Left ventricle myocardium superior (tissue), 1 donor: ENCODE results near the gene KLHL40. TPM values are rescaled to one million over a fixed set of nuclear protein-coding genes. Genes with fewer than 3 reads are reported as not detected.

Source experiments
- ATAC-seq: fragments of 200-7000 bp; cut with Tn5 transposase; one replicate; pipeline ENCODE4 v1.9.1; 2020; ENCODE audit warnings: mild to moderate bottlenecking, moderate library complexity
- DNase-seq: peaks from one replicate; pipeline ENCODE4 v3.0.0-alpha.2; 2020
- intact Hi-C: fragments of 100-400 bp; cut with micrococcal nuclease; formaldehyde crosslinking; loops from one replicate; pipeline ENCODE4 v1.11.0; 2022
- long read RNA-seq: library from polyadenylated mRNA; unstranded; transcript quantifications from one replicate; pipeline ENCODE4 v2.0.0, GENCODE V29; 2021
- total RNA-seq: library from RNA; stranded (reverse); fragmentation: NEBNext Ultra II Directional; extraction: Animal tissue kit (Norgen Biotek cat#: 25700); gene quantifications from one replicate; pipeline ENCODE4 v1.2.1, GENCODE V29; 2021
- donor health status: DM: no; HTN: yes; CAD: no; lungs with severe emphysema.

KLHL40 gene, protein sequence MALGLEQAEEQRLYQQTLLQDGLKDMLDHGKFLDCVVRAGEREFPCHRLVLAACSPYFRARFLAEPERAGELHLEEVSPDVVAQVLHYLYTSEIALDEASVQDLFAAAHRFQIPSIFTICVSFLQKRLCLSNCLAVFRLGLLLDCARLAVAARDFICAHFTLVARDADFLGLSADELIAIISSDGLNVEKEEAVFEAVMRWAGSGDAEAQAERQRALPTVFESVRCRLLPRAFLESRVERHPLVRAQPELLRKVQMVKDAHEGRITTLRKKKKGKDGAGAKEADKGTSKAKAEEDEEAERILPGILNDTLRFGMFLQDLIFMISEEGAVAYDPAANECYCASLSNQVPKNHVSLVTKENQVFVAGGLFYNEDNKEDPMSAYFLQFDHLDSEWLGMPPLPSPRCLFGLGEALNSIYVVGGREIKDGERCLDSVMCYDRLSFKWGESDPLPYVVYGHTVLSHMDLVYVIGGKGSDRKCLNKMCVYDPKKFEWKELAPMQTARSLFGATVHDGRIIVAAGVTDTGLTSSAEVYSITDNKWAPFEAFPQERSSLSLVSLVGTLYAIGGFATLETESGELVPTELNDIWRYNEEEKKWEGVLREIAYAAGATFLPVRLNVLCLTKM
- total RNA-seq = 0.12 TPM
- long read RNA-seq, partial matches to known transcripts = 0 of 1 reads
- long read RNA-seq, other reads (novel, unspliced or antisense) = 0 of 1 reads

GRCh38 chr3:42685363-42685881, at the start of gene KLHL40:
Gene KLHL40 (plus strand): TSS chr3:42685537. CDS start chr3:42685619, 82 bp downstream.
- DNase-seq (no peak), ATAC-seq (no peak)
- intact Hi-C loops = no loop called here

DNA sequence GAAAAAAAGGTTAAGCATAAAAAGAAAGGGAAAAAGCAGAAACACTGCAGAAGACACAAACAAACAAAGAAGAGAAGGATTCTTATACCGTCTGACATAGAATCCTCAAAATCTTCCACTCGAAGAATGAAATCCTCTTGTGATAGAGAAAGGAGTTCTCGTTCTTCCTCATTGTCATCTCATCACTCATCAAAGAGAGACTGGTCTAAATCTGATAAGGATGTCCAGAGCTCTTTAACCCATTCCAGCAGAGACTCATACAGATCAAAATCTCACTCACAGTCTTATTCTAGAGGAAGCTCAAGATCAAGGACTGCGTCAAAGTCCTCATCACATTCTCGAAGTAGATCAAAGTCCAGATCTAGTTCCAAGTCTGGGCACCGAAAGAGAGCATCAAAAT, 48.3 kb upstream of the KLHL40 start:
- DNase-seq = no peak
- no peak for ATAC-seq
- intact Hi-C loops = no loop called here

DNA sequence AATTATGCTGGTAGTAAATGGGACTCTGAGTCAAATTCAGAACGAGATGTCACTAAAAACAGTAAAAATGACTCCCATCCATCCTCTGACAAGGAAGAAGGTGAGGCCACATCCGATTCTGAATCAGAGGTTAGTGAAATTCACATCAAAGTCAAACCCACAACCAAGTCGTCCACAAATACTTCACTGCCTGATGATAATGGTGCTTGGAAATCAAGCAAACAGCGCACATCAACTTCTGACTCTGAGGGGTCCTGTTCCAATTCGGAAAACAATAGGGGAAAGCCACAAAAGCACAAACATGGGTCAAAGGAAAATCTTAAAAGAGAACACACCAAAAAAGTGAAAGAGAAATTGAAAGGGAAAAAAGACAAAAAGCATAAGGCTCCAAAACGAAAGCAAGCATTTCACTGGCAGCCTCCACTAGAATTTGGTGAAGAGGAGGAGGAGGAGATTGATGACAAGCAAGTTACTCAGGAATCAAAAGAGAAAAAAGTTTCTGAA, 46.9 kb upstream of the KLHL40 start:
- ATAC-seq (no peak), DNase-seq (no peak)
- intact Hi-C loops = no loop called here

DNA sequence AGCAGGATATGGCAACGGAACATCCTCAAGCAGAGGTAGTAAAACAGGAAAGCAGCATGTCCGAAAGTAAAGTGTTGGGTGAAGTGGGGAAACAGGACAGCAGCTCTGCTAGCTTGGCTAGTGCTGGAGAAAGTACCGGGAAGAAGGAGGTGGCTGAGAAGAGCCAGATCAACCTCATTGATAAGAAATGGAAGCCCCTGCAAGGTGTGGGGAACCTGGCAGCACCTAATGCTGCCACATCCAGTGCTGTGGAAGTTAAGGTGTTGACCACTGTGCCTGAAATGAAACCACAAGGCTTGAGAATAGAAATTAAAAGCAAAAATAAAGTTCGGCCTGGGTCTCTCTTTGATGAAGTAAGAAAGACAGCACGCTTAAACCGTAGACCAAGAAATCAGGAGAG, 46.1 kb upstream of the KLHL40 start:
- ATAC-seq = no peak
- DNase-seq = no peak
- intact Hi-C loops = no loop called here

DNA sequence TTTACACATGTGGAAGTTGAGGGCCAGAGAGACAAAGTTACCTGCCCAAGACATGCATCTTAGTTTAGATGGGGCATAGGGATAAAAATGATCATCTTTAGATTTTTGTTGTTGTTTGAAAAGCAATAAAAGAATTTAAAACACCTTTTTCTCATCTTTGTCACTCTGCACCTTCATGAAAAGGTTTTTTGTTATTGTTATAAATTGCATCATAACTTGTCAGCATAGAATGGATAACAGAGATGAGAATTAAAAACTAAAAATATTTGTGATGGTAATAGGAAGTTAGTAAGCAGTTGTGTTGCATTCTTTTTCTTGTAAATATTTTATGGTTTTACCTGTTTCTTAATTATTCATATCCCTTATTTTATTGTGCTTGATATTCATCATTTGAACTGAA, 45.2 kb upstream of the KLHL40 start:
- intact Hi-C loops = no loop called here
- DNase-seq (no peak), ATAC-seq (no peak)

GRCh38 chr3:42640771-42641370, 44.5 kb upstream of the KLHL40 start:
- DNase-seq (no peak), ATAC-seq (no peak)
- intact Hi-C loops = no loop called here

- DNase-seq (no peak), ATAC-seq (no peak)
- intact Hi-C loops = no loop called here
These were observed 37.4 kb upstream of the KLHL40 start for GRCh38 chr3:42647821-42648459.

- intact Hi-C loops = no loop called here
- ATAC-seq (no peak), DNase-seq (no peak)
These were observed 36.3 kb upstream of the KLHL40 start for GRCh38 chr3:42649006-42649405.

DNA sequence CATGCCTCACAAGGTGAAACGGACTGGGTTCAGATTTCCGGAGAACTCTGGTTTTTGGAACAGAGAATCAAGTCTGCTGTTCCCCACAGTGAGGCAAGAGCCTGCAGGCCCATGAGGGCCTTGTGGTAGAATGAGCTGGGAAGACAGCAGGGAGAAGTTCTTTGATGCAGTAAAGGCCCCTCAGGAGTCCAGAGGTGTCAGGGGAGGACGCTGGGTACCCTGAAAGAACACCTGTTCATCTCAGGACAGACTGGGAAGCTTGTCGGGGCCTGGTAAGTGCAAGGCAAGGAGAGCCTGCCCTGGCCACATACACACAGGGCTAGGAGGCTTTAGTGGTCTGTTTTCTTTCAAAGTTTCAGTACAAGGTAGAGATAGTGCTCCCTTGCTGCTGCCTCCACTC, 35.6 kb upstream of the KLHL40 start:
- intact Hi-C loops = no loop called here
- no peak for ATAC-seq
- DNase-seq = no peak

- DNase-seq = no peak
These were observed 33.9 kb upstream of the KLHL40 start for GRCh38 chr3:42651248-42652091.

GRCh38 chr3:42652251-42652610, 33.1 kb upstream of the KLHL40 start:
- intact Hi-C loops = no loop called here
- ATAC-seq (no peak), DNase-seq (no peak)

More at GRCh38 chr3:42651248-42652091, 33.9 kb upstream of the KLHL40 start:
- ATAC-seq = no peak
- intact Hi-C loops = no loop called here

GRCh38 chr3:42652611-42653302, 32.6 kb upstream of the KLHL40 start:
- DNase-seq = peak; percentile 67
- intact Hi-C loops = no loop called here
- ATAC-seq = peak; percentile 30

GRCh38 chr3:42653303-42653559, 32.1 kb upstream of the KLHL40 start:
- no peak for DNase-seq
- no peak for ATAC-seq
- intact Hi-C loops = no loop called here

- DNase-seq (peak; percentile 80), ATAC-seq (peak; percentile 65)
- intact Hi-C loops = no loop called here
These were observed 31.6 kb upstream of the KLHL40 start, which contains the start of gene ZBTB47 for GRCh38 chr3:42653560-42654330. Gene ZBTB47 (plus strand): TSS chr3:42653697. CDS start chr3:42658356, 4,659 bp downstream.

DNA sequence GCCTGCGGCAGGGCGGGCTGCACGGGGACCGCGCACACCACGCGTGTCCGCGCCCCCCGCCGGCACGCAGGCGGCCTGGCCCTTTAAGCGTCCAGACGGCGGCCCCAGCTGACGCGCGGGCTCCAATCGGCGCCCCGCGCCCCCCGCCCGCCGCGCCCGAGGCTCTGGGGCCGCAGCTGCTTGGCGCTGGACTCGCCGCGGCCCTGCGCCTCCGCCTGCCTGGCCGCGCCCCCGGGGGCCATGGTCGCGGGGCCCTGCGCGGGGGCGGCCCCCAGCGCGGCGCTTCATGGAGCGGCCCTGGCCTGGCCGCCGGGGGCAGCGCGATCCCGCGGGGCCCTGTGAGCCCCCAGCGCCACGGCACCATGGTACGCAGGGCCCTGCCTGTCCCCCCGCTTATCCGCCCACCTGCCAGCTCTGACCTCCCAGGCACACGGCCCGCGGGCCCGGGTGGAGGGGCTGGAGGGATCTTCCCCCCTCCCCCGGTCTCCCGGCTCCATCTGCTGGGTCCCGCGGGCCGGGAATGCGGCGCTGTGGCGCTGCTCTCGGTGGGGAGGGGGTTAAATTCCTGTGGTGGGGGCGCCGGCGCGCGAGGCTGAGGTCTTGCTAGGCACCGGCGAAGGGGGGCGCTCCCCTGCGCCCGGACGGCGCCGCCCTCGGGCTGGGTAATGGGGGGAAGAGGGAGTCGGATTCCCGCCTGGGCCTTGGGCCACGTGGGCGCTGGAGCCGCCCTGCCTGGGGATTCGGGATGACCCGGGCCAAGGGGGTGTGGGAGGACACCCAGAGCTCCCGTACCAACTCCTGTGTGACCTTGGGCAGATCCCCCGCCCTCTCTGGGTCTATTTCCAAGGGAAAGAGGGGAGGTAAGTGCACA, 30.8 kb upstream of the KLHL40 start:
- peak; percentile 85 for DNase-seq
- intact Hi-C loops = no loop called here
- ATAC-seq = peak; percentile 66

DNA sequence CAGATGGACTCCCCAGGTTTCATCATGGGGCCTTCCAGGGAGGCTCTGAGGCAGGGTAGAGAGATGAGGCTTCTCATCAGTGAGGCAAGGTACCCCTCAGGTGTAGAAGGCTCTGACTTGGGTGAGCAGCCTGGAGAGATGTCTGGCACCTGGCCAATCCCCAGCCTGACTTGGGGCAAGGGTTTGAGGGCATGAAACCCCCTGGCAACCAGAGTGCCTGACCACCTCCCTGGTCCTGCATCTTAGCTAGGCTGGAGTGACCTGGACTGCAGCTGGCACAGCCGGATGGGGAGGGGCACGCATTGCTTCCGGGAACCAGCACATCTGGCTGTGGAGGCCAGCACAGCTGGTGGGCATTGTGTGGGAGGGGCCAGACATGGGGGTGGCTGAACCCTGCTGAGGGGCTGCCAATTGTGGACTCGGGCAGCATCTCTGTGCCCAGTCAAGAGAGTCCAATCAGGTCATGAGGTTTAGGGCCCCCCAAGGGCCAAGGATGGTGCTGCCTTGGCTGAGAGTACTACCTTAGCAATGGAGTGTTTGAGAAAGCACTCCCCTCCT, 29.9 kb upstream of the KLHL40 start:
- DNase-seq = peak; percentile 56

More for the DNA sequence above, 29.9 kb upstream of the KLHL40 start:
- no peak for ATAC-seq
- intact Hi-C loops = no loop called here
